ENCODE data around the gene SLC38A7.
A peak's percentile ranks its signal among the peaks of the same experiment; 100 is the strongest.
"Not testable (repeated sequence)": the region's sequence is repeated elsewhere in the genome, so short reads cannot be mapped to it uniquely, and the experiment has no call there.

The SLC38A7 gene

DNA sequence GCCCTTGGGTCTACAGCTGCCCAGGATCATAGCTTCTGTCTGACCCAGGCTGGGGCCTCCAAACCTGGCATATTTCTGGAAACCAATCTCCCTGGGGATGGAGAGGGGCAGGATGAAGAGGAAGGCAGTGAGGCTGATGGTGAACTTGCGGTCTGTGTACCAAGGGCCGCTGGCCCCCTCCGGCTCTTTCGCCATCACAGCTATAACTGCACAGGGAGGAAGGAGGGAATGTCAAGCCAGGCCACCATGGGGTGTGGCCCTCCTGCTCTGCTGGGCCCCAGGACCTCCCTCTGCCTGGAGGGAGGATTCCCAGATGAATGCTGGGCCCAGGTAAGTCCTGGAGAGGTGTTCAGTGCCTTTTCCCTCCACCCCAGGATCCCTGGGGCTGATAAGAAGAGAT, 6.3 kb downstream of the SLC38A7 start:
- no peak for DNase-seq

GRCh38 chr16:58670946-58671583, 13.5 kb downstream of the SLC38A7 start:
- DNase-seq, result no peak

DNA sequence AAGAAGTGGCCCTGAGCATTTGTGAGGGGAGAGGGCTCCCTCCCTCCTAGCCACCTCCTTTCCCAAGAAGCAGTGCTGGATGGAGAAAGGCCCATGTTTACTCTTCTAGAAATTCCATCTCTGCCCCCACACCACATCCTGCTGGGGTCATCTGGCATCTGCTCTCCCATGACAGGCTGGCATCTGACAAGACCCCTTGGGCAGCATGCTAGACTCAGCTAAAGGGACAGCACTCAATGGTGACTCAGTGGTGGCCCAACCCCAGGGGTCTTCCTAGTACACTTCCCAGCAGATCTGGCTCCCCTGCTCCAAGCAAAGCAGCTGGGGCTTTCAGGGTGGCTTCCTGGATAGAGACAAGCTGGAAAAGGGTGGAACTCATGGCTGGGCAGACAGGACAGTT, 14.4 kb downstream of the SLC38A7 start:
- DNase-seq, result no peak

- DNase-seq, result no peak
Observed at GRCh38 chr16:58665200-58665599, 19.4 kb downstream of the SLC38A7 start.

DNA sequence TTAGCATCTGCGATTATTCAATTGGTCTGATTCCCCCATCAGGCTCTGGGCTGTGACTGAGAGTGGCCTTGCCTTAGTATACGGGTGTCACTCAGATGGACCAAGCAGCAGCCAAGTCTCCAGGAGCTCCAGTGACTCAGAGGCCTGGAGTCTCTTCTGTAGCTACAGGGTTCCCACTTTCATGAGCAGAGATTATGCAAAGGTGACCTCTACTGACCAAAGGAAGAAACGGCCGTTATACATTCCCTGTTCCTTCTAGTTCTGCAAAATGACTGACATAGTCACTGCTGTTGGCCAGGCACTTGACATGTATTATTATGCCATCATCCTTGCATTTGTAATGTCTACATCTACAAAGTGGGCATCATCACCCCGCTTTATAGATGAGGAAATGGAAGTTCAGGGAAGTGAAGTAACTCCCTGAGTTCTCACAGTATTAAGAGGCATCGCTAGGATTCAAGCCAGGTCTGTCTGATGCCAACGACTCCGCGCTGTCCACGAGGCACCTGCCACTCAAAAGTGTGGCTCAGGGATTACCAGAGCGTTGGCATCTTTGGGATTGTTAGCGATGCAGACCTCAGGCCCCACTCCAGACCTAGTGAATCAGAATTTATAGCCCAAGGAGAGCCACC, 23.3 kb downstream of the SLC38A7 start:
- peak; percentile 33 for DNase-seq

- DNase-seq, result not testable (repeated sequence)
Observed at GRCh38 chr16:58659911-58660310, 24.7 kb downstream of the SLC38A7 start.

GRCh38 chr16:58658796-58659211, 25.8 kb downstream of the SLC38A7 start:
- DNase-seq, result no peak

- DNase-seq, result no peak
Observed at GRCh38 chr16:58656899-58657298, 27.7 kb downstream of the SLC38A7 start.

DNA sequence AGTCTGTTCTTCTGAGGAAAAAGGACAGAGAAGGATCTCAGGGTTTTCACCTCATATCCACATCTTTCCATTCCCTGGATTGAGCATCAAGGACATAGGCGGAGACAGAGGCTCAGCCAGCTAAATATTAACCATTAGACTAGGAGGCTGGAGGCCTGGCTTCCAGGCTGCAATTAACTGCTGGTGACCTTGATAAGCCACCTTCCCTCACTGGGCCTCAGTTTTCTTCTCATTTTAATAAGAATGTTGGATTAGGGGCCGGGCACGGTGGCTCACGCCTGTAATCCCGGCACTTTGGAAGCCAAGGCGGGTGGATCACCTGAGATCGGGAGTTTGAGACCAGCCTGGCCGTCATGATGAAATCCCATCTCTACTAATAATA, 29.4 kb downstream of the SLC38A7 start:
- DNase-seq, result no peak

DNA sequence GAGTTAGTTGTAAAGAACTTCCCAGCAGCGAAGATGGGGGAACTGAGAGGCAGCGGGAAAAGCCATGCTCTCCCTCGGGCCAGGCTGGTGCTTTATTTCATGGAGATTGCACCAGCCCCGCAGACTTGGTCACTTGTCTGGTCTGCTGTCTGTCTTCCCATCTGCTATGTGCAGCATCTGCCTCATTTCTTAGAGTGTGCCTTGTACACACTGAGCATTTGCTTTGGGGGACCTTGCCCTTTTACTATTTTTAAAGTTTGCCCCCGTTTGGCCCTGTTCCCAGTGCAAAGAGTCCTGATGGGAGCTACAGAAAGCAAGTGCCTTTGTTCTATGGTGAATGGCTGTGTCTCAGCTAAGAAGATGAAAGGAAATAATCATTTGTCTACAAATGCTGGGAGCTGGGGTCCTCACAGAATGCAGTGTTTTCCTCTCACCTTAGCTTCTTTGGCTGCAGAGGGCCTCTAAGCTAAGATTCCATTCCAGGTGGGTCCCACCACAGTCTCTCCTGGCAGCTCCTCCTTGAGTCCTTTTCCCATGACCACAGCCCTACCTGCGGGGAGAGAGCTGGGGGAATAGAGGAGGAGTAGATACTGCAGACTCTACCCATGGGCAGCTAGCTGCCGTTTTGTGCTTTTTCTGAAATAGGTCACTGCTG, 29.9 kb downstream of the SLC38A7 start:
- DNase-seq, result no peak

GRCh38 chr16:58652741-58653140, 31.8 kb downstream of the SLC38A7 start:
- no peak for DNase-seq

DNA sequence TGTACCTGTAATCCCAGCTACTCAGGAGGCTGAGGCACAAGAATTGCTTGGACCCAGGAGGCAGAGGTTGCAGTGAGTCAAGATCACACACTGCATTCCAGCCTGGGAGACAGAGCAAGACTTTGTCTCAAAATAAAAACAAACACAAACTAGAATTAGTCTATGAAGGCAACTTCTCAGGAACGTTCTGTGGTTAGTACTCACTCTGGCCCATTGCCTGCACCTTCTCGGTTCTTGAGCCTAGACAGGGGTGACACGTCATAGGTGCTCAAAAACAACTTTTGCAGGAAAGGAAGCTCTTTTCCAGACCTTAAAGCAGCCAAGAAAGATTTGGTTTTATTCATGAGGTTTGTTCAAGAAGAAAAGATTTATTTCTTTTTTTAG, 32.6 kb downstream of the SLC38A7 start:
- no peak for DNase-seq

DNA sequence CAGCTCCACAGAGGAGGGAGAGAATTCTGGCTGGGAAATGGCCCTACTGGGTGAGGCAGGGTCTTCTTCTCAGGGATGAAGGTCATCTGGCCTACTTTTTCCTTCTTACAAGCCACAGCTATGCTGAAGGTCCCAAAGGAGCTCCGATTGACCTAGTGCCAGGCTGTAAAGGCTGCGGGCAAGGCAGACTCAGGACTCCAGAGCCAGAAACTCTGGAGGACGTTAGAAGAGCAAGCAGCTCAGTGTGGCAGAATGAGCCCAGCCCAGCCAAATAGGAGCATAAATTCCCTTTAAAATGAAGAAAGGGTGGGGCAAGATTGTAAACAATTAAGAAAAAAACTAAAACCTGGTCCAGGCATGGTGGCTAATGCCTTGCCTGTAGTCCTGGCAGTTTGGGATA, 34.9 kb downstream of the SLC38A7 start:
- DNase-seq, result no peak

- DNase-seq, result no peak
Observed at GRCh38 chr16:58647107-58647506, 37.5 kb downstream of the SLC38A7 start.

- DNase-seq, result no peak
Observed at GRCh38 chr16:58644765-58645487, 39.6 kb downstream of the SLC38A7 start.

- no peak for DNase-seq
Observed at GRCh38 chr16:58644108-58644507, 40.5 kb downstream of the SLC38A7 start.

- DNase-seq, result no peak
Observed at GRCh38 chr16:58640949-58641348, 43.6 kb downstream of the SLC38A7 start.

DNA sequence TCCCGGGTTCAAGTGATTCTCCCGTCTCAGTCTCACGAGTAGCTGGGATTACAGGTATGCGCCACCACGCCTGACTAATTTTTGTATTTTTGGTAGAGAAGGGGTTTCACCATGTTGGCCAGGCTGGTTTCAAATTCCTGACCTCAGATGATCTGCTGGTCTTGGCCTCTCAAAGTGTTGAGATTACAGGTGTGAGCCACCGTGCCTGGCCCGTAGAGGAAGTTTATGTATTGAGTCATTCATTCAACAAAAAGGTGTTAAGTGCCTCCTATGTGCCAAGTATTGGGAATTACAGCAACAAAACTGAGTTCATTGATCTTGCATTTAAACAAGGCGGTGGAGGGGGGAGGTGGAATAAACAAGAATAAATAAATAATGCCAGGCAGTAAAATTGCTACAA, 44.7 kb downstream of the SLC38A7 start:
- DNase-seq, result no peak

DNA sequence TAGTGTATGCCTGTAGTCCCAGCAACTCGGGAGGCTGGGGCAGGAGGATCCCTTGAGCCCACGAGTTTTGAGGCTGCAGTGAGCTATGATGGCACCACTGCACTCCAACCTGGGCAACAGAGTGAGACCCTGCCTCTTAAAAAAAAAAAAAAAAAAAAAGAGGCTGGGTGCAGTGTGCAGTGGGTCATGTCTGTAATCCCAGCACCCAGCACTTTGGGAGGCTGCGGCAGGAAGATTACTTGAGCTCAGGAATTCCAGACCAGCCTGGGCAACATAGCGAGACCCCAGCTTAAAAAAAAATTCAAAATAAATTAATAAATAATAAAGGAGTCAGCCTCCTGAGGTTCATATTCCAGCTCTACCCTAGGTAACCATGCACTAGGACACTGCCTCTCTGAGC, 45.3 kb downstream of the SLC38A7 start:
- no peak for DNase-seq

DNA sequence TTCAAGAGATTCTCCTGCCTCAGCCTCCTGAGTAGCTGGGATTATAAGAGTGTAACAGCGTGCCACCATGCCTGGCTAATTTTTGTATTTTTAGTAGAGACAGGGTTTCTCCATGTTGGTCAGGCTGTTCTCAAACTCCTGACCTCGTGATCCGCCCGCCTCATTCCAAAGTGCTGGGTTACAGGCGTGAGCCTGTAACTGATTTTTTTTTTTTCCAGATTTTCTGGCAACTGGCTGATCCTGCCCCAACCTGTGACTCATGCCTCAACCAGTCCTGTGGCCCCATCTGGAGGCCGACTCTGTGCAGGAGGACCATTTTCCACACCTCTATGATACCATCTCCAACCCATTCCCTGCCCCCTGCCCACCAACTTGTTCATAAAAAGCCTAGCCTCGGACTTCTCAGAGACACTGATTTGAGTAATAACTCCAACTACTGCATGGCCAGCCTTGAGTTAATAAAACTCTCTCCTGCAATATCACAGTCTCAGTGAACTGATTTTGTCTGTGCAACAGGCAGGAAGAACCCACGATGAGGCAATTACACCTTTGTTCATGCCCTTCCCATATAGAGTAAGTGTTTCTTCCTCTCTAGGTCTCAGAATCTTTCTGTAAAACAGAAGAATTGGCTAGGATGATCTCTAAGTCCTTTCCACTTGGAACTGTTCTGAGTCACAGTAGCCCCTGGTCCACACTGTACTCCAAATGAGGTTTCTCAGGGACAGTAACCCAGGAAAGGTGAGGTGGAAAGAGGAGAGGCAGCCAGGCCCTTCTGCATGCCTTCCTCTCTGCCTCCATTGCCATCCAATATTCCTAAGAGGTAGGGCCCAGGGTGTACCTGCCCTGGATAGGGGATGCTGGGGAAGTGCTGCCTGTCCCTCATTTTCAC, 46.2 kb downstream of the SLC38A7 start:
- no peak for DNase-seq

- DNase-seq, result not testable (repeated sequence)
Observed at GRCh38 chr16:58637021-58637420, 47.5 kb downstream of the SLC38A7 start.

GRCh38 chr16:58636466-58636865, 48.1 kb downstream of the SLC38A7 start:
- DNase-seq, result no peak

DNA sequence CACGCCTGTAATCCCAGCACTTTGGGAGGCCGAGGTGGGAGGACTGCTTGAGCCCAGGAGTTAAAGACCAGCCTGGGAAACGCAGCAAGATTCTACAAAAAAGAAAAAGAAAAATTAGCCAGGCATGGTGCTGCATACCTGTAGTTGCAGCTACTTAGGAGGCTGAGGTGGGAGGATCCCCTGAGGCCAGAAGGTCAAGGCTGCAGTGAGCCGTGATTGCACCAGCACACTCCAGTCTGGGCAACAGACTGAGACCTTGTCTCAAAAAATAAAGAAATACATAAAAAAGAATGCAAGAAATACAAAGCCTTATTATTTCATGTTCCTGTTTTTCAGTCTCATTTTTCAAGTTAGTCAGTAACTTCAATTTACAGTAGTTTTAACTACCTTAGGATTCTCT, 49.1 kb downstream of the SLC38A7 start:
- DNase-seq, result no peak
